ENCODE results near the gene ZNG1F.
"Not testable (repeated sequence)": the region's sequence is repeated elsewhere in the genome, so short reads cannot be mapped to it uniquely, and the experiment has no call there.

The ZNG1F gene

GRCh38 chr9:41189217-41189616, at the start of gene ZNG1F:
ZNG1F (minus strand) TSS chr9:41189317; CDS start chr9:41189258, 59 bp downstream.
- not testable (repeated sequence) for DNase-seq (ENCODE audit: low read depth)

GRCh38 chr9:41237110-41237749, 48.1 kb upstream of the ZNG1F start:
- DNase-seq (ENCODE audit: low read depth): not testable (repeated sequence)

DNA sequence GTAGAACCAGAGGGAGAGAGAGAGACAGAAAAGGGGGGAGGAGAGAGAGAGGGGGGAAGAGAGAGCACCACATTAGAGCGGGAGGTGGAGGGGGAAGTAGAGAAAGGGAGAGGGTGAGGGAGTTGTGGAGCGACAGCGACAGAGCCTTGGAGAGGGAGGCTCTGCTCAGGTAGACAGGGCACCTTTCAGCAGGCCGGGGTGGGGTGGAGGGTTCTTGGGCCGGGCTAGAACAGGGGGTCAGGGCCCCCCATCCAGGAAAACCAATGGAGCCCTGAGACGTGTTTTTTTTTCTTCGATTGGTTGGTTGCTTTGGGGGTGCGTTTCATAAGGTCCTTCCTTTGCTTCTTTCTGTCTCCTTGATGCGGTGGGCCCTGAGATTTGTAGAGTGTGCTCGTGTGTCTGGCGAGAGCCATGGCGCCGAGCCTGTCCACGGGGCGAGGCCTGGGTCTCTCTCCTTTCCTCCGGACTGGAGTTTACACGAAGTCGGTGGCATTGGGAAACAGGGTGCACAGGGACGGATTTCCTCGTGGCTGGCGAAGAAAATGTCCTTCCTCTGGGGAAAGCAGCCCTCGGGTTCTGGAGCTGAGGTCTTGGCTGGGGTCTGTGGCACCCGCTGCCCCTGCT, 47.5 kb upstream of the ZNG1F start:
- not testable (repeated sequence) for DNase-seq (ENCODE audit: low read depth)

- DNase-seq (ENCODE audit: low read depth): not testable (repeated sequence)
These were observed 46.0 kb upstream of the ZNG1F start for GRCh38 chr9:41234811-41235805.

- not testable (repeated sequence) for DNase-seq (ENCODE audit: low read depth)
These were observed 45.1 kb upstream of the ZNG1F start for GRCh38 chr9:41234221-41234620.

DNA sequence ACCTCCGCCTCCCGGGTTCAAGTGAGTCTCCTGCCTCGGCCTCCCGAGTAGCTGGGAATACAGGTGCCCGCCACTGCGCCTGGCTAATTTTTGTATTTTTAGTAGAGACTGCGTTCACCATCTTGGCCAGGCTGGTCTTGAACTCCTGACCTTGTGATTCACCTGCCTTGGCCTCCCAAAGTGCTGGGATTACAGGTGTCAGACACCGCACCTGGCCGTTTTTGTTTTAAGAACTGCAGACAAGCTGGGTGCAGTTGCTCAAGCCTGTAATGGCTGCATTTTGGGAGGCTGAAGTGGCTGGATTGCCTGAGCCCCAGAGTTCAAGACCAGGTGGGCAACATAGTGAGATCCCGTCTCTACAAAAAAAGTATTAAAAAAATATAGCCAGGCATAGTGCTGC, 43.2 kb upstream of the ZNG1F start:
- not testable (repeated sequence) for DNase-seq (ENCODE audit: low read depth)

GRCh38 chr9:41230418-41230817, 41.3 kb upstream of the ZNG1F start:
- not testable (repeated sequence) for DNase-seq (ENCODE audit: low read depth)

DNA sequence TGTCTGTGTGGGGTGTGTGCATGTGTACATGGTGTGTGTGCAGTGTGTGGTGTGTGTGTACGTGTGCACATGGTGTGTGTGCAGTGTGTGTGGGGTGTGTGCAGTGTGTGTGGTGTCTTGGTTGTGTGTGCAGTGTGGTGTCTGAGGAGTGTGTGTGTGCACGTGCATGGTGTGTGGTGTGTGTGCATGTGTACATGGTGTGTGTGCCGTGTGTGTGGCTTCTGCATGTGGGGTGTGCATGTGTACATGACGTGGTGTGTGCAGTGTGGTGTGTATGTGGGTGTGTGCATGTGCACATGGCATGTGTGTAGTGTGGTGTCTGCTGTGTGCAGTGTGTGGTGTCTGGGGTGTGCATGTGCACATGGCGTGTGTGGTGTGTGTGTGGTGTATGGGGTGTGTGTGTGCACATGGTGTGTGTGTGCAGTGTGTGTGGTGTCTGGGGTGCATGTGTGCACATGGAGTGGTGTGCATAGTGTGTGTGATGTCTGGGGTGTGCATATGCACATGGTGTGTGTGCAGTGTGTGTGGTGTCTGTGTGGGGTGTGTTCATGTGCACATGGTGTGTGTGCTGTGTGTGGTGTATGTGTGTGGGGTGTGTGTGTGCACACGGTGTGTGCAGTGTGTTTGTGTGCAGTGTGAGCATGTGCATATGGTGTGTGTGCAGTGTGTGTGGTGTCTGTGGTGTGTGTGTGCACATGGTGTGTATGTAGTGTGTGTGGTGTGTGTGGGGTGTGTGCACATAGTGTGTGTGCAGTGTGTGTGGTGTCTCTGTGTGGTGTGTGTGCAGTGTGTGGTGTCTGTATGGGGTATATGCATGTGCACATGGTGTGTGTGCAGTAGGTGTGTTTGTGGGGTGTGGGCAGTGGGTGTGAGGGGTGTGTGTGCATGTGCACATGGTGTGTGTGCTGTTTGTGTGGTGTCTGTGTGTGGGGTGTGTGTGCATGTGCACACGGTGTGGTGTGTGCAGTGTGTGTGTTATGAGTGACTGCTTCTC, 40.6 kb upstream of the ZNG1F start:
- no peak for DNase-seq (ENCODE audit: low read depth)

DNA sequence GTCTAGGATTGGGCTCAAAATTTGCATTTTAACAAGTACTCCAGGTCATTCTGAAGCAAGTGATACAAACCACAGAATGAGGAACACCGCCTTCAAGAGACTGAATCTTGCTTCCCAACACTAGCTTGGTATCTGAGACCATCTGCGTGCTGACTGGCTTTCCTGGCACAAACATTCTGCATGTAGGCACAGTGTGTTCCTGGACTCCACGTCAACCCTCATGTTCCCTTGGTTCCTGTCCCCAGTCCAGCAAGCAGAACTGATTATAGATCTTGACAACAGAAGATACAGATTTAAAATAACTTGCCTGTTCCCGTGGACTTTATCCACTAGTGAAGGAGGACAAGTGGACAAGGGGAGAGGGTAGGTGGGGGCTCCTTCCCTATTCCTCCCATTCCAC, 30.7 kb upstream of the ZNG1F start:
- not testable (repeated sequence) for DNase-seq (ENCODE audit: low read depth)

GRCh38 chr9:41188439-41188838, 678 bp downstream of the ZNG1F start:
- DNase-seq (ENCODE audit: low read depth): not testable (repeated sequence)

- not testable (repeated sequence) for DNase-seq (ENCODE audit: low read depth)
These were observed 14.1 kb downstream of the ZNG1F start for GRCh38 chr9:41174994-41175393.

GRCh38 chr9:41150116-41150515, 39.0 kb downstream of the ZNG1F start:
- DNase-seq (ENCODE audit: low read depth): not testable (repeated sequence)

DNA sequence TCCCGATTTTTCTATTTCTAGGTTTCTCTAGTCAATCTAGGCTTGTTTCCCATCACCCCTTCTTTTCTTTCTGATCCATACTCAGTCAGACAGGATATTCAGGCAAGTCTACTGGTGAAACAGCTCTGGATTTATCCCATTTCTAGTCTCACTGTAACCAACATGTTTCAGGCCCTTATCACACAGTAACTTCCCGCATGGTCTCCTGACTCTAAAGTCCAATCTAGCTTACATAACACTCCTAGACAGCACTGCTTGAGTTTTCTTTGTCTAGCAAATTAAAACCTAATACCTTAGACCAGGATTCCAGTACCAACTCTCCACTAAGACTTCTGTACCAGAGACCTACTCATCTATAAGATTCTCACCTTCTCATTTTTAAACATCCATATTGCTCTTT, 47.2 kb downstream of the ZNG1F start:
- DNase-seq (ENCODE audit: low read depth): not testable (repeated sequence)

- DNase-seq (ENCODE audit: low read depth): not testable (repeated sequence)
These were observed 60.5 kb downstream of the ZNG1F start, which contains the start of gene FOXD4L6 for GRCh38 chr9:41128581-41128980. FOXD4L6 (minus strand) TSS chr9:41128681; CDS start chr9:41128383, 298 bp downstream.

DNA sequence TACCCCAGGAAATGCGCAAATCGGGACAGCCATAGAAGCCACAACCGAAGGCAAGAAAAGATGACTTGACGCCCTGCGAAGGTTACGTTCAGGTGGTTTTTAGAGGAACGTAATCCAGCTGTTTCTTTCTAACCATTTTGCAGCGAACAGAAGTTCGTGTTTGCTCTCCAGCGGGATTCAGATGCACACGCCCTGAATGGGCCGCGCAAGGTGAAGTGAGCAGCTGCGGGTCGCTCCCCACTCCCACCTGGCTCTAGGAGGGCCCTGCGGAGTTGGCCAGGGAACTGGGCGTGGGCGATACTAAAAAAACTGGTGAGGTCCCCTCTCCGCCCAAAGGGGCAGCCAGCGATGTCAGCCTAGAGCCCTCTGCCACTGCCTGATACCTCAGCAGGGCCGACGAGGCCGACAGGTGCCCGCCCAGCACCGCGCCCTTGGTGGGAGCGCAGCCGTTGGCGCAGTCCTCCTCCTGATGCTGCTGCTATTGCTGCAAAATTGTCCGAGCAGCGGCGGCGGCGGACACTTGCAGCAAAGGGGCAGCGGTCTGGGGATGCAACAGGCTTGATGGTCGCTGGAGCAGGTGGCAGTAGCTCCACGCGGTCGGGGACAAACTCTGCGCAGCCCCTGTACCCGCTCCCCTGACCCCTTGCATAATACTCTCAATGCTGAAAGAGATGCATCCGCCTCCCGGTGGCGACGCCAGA, 62.2 kb downstream of the ZNG1F start:
- DNase-seq (ENCODE audit: low read depth): not testable (repeated sequence)

GRCh38 chr9:41125936-41126335, 63.2 kb downstream of the ZNG1F start:
- DNase-seq (ENCODE audit: low read depth): not testable (repeated sequence)

- DNase-seq (ENCODE audit: low read depth): not testable (repeated sequence)
These were observed 63.9 kb downstream of the ZNG1F start for GRCh38 chr9:41125109-41125658.

DNA sequence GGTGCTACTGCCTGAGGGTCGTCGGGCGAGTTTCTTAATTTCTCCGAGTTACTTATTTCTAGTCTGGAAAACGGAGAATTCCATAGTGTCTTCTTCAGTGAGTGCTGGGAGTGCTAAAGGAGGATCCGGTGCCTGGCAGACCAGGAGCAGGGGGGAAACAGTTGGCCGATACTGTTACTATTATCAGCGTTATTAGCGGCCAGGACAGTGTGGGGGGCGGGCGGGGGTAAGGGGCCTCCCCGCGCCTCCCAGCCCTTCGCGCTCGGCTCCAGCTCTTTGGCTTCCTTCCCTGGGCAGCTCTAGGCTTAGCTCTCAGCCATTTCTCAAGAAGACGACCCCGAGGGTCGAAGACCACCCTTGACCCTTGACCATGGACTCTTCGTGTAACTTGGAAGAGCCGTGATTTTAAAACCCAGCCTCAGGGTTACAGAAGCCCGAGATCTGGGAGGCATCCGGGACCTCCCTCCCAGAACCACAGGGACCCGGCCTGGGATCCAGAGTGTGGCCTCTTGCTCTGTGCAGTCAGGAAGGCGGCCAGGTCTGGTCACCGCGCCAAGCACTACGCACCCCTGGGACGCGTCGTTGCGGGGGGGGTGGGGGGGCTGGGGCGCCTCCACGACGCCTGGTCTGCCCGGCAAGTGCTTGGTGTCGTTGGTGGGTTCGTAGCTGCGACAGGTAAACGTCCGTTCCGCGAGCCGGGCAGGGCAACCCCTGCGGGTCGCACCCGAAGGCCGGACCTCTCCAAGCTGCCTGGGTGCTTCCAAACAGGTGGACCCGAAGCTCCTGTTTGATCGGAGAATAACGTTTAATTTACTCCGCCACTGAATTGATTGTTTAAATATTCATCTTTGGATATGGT, 64.6 kb downstream of the ZNG1F start:
- DNase-seq (ENCODE audit: low read depth): not testable (repeated sequence)

- DNase-seq (ENCODE audit: low read depth): not testable (repeated sequence)
These were observed 65.3 kb downstream of the ZNG1F start for GRCh38 chr9:41123812-41124211.

Data from CMK (cell line).